Omental fat pad (tissue), 4 donors: ENCODE results near the gene RAI1. TPM values are rescaled to one million over a fixed set of nuclear protein-coding genes. Genes with fewer than 3 reads are reported as not detected.
A peak's percentile ranks its signal among the peaks of the same experiment; 100 is the strongest.

Experiments used
- ATAC-seq: fragments of 150-250 bp; one replicate; pipeline ENCODE4 v1.9.1; 2016; ENCODE audit warnings: mild to moderate bottlenecking, moderate library complexity; ENCODE audit not compliant: low FRiP score
- DNase-seq: peaks from one replicate; pipeline ENCODE4 v3.0.0-alpha.2; 2019; ENCODE audit warnings: low spot score
- CTCF ChIP-seq, 3 donors: fragments of 450-650 bp; IDR thresholded peaks; one replicate each; pipeline ENCODE4 v1.5.1; 2016 to 2017; ENCODE audit warnings: antibody characterized with exemption in 3 of 3, mild to moderate bottlenecking in 3 of 3, moderate library complexity in 2 of 3
- total RNA-seq, 4 donors: library from RNA; depleted of rRNA; stranded (reverse); fragments of >200 nt; gene quantifications; one replicate each; pipeline ENCODE4 v1.1.0, GENCODE V29; 2016

RAI1 gene
- total RNA-seq, 4 donors from 2014 or later: 6.7 to 30.6 (median 8.5) TPM

GRCh38 chr17:17691468-17692263 lies 10.4 kb downstream of the RAI1 start:
- no peak for ATAC-seq
- no peak for TF ChIP-seq CTCF (IDR thresholded peaks at IDR 0.05)
- no peak for DNase-seq

GRCh38 chr17:17692353-17693252 lies 11.3 kb downstream of the RAI1 start:
- DNase-seq (no peak), ATAC-seq (no peak)

GRCh38 chr17:17693253-17694168 lies 12.3 kb downstream of the RAI1 start:
- no peak for TF ChIP-seq CTCF (IDR thresholded peaks at IDR 0.05)
- DNase-seq (no peak), ATAC-seq (no peak)

More at GRCh38 chr17:17692353-17693252, 11.3 kb downstream of the RAI1 start:
- TF ChIP-seq CTCF (IDR thresholded peaks at IDR 0.05): no peak

- TF ChIP-seq CTCF (IDR thresholded peaks at IDR 0.05): no peak
- ATAC-seq (peak; percentile 81), DNase-seq (peak; percentile 62)
Observed at GRCh38 chr17:17694169-17695081, 13.2 kb downstream of the RAI1 start.

GRCh38 chr17:17696085-17696484 lies 14.8 kb downstream of the RAI1 start:
- no peak for ATAC-seq

More at GRCh38 chr17:17696085-17696484, 14.8 kb downstream of the RAI1 start:
- DNase-seq: no peak
- TF ChIP-seq CTCF (IDR thresholded peaks at IDR 0.05): no peak
